SJSA1 (cell line): ENCODE results near the gene CHN2. TPM values are rescaled to one million over a fixed set of nuclear protein-coding genes. Genes with fewer than 3 reads are reported as not detected.
"Not testable (repeated sequence)": the region's sequence is repeated elsewhere in the genome, so short reads cannot be mapped to it uniquely, and the experiment has no call there.

ENCODE experiments used
- DNase-seq, 2 experiments: peaks; one replicate each; pipeline ENCODE4 v3.0.0-alpha.2; 2015 to 2020; ENCODE audit warnings: low spot score in 2 of 2, low read depth in 1 of 2
- H3K27ac ChIP-seq: fragments of 250-450 bp; sonication (Bioruptor Pico); 2 replicates; pipeline ENCODE4 v1.5.1; 2020; ENCODE audit warnings: mild to moderate bottlenecking, moderate library complexity
- H3K27me3 ChIP-seq: fragments of 250-450 bp; sonication (Bioruptor Pico); replicated peaks from 2 replicates; pipeline ENCODE4 v1.5.1; 2020; ENCODE audit warnings: mild to moderate bottlenecking, moderate library complexity
- H3K36me3 ChIP-seq: fragments of 250-450 bp; sonication (Bioruptor Pico); 2 replicates; pipeline ENCODE4 v1.5.1; 2020; ENCODE audit warnings: mild to moderate bottlenecking
- H3K4me1 ChIP-seq: fragments of 250-450 bp; sonication (Bioruptor Pico); replicated peaks from 2 replicates; pipeline ENCODE4 v1.6.1; 2021; ENCODE audit warnings: mild to moderate bottlenecking
- H3K4me3 ChIP-seq: fragments of 250-450 bp; sonication (Bioruptor Pico); 2 replicates; pipeline ENCODE4 v1.5.1; 2020; ENCODE audit warnings: mild to moderate bottlenecking
- H3K9me3 ChIP-seq: fragments of 250-450 bp; sonication (Bioruptor Pico); replicated peaks from 2 replicates; pipeline ENCODE4 v1.5.1; 2020; ENCODE audit warnings: mild to moderate bottlenecking
- total RNA-seq: library from RNA; depleted of rRNA; stranded (reverse); fragments of >200 nt; shearing (Covaris generic); gene quantifications from 2 replicates; pipeline ENCODE4 v1.2.3, GENCODE V29; 2014; rRNA removed

The CHN2 gene
- total RNA-seq, 1 experiment from 2014 or later, result 0.21 TPM

- DNase-seq, result no peak
- H3K4me3 ChIP-seq, result no peak overlapping the region
- H3K27ac ChIP-seq, result no peak overlapping the region
- no peaks in the 10 kb centered on the region for H3K9me3 ChIP-seq
- H3K4me1 ChIP-seq, result no peaks in the 10 kb centered on the region
- no peaks in the 10 kb centered on the region for H3K36me3 ChIP-seq
- no peaks in the 10 kb centered on the region; the same call in 1 of the 2 replicates for H3K27me3 ChIP-seq
These were observed 321.9 kb downstream of the CHN2 start for GRCh38 chr7:29516491-29516890.

- H3K4me3 ChIP-seq, result no peak overlapping the region
- no peak overlapping the region for H3K27ac ChIP-seq
- H3K27me3 ChIP-seq, result no peaks in the 10 kb centered on the region; the same call in 1 of the 2 replicates
- DNase-seq, result no peak
- no peaks in the 10 kb centered on the region for H3K36me3 ChIP-seq
- H3K4me1 ChIP-seq, result no peaks in the 10 kb centered on the region
- no peaks in the 10 kb centered on the region for H3K9me3 ChIP-seq
These were observed 324.0 kb downstream of the CHN2 start for GRCh38 chr7:29518616-29519015.

GRCh38 chr7:29523728-29524127, 329.2 kb downstream of the CHN2 start:
- H3K36me3 ChIP-seq, result no peaks in the 10 kb centered on the region
- DNase-seq, result no peak
- H3K4me1 ChIP-seq, result no peaks in the 10 kb centered on the region
- no peaks in the 10 kb centered on the region for H3K9me3 ChIP-seq
- H3K4me3 ChIP-seq, result no peak overlapping the region
- no peaks in the 10 kb centered on the region; the same call in 1 of the 2 replicates for H3K27me3 ChIP-seq
- H3K27ac ChIP-seq, result no peak overlapping the region

GRCh38 chr7:29527505-29528108, 333.0 kb downstream of the CHN2 start:
- Histone ChIP-seq H3K4me1 (no peaks in the 10 kb centered on the region), H3K36me3 (no peaks in the 10 kb centered on the region), H3K9me3 (no peaks in the 10 kb centered on the region)

GRCh38 chr7:29528526-29528925, 334.0 kb downstream of the CHN2 start:
- H3K4me1 ChIP-seq, result not testable (repeated sequence)

More at GRCh38 chr7:29527505-29528108, 333.0 kb downstream of the CHN2 start:
- DNase-seq, result no peak
- Histone ChIP-seq H3K27me3 (no peaks in the 10 kb centered on the region), H3K27ac (no peak overlapping the region), H3K4me3 (no peak overlapping the region)

More at GRCh38 chr7:29528526-29528925, 334.0 kb downstream of the CHN2 start:
- not testable (repeated sequence) for H3K9me3 ChIP-seq, DNase-seq, H3K4me3 ChIP-seq, H3K27ac ChIP-seq, H3K36me3 ChIP-seq, H3K27me3 ChIP-seq

Other genes with a start within 250 kb of the CHN2 start
- 0.05 TPM in 1 of 2 replicates, not detected in the other for gene TRIL, start 236.4 kb upstream of the CHN2 start, total RNA-seq
- 1.6 and 2.7 TPM in 2 replicates for gene CPVL, start 48.2 kb upstream of the CHN2 start, total RNA-seq